VCaP (cell line): ENCODE data around the gene UBE2D4.

ENCODE experiments used
- H3K27ac ChIP-seq: fragments of 450-650 bp; 2 replicates; pipeline ENCODE4 v1.5.1; 2017
- TF ChIP-seq, protein P1 (sequence below): fragments of 450-650 bp; conservative IDR thresholded peaks from 2 replicates; pipeline ENCODE4 v1.5.1; 2017; ENCODE audit warnings: mild to moderate bottlenecking, moderate library complexity

UBE2D4 gene

DNA sequence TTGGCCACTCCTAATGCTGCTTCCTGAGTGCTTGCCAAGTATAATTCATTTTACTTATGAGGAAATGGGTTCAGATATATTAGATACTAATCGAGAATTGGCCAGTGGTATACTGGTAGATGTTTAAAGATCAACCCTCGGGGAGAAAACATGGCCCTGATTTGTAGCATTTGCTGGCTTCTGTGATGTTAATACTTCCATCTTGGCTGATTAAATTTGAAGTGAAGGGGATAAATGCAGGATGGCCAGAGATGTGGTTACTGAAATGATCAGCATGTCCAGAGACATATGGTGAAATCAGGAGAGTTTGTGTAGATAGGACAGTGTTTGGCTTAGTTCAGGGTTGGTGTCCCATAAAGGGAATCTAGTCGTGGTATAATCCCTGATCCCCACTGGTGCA lies 11.2 kb downstream of the UBE2D4 start:
- TF ChIP-seq, protein P1, sequence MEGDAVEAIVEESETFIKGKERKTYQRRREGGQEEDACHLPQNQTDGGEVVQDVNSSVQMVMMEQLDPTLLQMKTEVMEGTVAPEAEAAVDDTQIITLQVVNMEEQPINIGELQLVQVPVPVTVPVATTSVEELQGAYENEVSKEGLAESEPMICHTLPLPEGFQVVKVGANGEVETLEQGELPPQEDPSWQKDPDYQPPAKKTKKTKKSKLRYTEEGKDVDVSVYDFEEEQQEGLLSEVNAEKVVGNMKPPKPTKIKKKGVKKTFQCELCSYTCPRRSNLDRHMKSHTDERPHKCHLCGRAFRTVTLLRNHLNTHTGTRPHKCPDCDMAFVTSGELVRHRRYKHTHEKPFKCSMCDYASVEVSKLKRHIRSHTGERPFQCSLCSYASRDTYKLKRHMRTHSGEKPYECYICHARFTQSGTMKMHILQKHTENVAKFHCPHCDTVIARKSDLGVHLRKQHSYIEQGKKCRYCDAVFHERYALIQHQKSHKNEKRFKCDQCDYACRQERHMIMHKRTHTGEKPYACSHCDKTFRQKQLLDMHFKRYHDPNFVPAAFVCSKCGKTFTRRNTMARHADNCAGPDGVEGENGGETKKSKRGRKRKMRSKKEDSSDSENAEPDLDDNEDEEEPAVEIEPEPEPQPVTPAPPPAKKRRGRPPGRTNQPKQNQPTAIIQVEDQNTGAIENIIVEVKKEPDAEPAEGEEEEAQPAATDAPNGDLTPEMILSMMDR: no peak
- H3K27ac ChIP-seq: no peak overlapping the region

DNA sequence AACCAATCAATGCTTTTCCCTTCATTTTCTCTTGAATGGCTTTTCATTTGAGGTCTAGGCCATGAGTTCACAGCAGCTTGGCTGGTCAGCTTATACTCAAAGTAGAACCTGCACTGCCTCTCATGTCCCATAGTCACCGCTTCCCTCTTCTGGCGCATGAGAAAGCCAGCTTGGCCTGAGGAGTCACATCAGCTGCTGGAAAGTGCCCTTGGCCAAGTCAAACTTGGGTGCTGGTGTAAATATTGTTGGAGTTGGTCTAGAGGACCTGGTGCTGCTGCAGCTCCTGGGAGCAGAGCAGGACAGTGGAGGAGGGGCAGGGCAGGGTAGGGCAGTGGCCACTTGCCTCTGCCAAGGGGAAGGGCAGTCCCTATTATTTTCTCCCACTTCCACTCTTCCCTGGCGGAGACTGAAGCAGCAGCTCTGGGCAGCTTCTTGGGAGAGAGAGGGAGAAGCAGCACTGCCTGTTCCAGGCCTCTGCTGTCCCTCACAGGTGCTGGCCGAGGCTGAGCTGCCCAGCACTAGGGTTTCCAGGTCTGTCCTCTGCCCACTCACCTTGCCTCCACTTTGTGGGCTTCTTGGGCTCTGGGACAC lies 12.8 kb downstream of the UBE2D4 start:
- TF ChIP-seq, protein P1: no peak
- no peak overlapping the region for H3K27ac ChIP-seq

DNA sequence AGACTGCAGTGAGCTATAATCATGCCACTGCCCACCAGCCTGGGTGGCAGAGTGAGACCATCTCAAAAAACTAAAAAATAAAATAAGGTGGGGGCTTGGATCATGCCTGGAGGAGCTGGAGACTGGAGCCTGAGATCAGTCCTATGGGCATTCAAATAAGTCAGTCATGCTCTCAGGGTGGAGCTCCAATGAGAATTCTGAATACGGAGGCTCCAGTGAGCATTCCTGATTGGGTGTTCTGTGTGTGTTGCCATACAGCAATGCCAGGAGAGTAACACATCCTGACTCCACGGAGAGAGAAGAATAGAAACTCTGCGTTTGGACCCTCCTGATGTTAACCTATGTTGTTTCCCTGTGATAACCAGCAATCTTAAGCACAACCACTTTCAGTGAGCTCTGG lies 16.0 kb downstream of the UBE2D4 start:
- TF ChIP-seq, protein P1: no peak
- H3K27ac ChIP-seq: no peak overlapping the region

DNA sequence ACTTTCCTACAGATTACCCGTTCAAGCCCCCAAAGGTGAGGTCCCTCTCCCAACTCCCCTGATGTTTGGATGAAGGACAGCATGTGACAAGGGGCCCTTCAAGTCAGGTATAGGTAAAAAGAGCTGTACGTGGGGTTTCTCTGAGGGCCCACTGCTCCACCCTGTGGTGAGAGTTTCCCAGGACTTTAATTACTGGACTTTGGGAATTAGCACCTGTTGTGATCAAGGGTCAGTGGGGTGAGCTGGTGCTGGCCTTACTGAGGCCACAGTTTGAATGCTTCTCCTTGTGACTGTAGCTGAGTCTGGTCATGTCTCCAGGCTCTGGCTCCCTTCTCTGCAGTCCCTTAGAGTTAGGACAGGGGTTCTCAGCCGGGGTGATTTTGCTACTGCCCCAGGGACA lies 16.8 kb downstream of the UBE2D4 start:
- H3K27ac ChIP-seq: no peak overlapping the region
- TF ChIP-seq, protein P1: peak; percentile 58

DNA sequence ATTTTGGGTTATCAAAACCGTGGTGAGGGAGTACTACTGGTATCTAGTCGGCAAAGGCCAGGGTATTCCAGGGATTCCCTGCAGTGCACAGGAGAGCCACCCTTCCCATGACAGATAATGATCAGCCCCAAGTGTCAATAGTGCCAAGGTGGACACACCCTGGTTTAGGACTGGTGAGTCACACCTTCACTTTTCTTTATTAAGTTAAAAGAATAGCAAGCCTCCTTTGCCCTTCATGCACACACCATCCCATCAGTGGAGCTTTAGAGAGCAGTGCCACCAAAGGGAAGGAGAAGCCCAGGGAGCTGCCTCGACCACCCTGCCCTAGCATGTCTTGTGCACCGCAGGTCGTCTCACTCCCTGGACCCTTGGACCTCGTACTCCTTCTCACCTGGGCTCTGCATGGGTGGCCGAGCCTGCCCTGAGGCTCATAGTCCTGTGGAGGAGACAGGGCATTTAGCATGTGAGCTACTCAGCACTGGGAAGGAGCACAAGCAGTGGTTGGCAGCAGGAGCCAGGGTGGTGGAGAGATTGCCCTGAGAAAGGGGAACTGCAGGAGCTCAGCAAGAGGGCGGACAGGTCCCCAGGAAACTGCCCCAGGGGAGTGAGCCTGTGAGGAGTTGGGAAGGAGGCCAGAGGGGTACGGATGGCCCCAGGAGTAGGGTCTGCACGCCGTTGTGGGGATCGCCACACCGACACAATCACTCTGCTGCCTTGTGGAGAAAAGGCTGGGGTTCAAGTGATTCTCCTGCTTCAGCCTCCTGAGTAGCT lies 17.4 kb downstream of the UBE2D4 start:
- TF ChIP-seq, protein P1: no peak
- H3K27ac ChIP-seq: no peak overlapping the region

DNA sequence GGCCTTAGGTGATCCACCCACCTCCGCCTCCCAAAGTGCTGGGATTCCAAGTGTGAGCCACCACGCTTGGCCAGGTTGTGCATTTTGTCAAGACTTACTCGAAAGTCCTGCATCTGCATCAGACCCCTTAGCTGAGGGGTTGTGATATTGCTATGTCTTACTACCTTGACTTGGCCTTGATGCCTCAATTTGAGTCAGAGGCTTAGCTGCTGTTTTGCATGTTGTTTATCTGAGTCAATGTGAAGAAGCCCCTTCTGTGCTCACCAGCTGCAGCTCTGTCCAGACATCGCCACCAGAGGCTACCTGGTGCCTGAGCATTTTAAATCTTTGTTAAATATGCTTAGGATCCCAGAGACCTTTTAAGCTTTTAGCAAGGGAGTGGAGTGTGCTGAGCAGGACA lies 18.1 kb downstream of the UBE2D4 start:
- TF ChIP-seq, protein P1: no peak
- H3K27ac ChIP-seq: no peak overlapping the region

DNA sequence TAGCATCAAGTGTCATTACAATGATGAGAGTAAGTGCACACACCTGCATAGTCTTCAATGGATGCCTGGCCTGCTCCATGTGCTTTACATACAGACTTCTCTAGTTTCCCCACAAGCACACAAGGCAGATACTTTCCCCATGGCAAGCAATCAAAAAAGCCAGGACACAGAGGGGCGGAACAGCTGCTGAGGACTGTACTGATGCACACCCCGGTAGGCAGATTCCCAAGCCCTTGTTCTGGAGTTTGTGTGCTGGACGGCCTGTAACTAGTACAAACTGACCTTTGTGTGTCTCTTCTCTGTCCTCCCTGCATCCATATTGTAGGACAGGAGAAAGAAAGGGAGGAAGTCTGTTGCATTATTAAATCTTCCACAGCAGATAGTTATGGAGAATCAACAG lies 25.8 kb downstream of the UBE2D4 start:
- H3K27ac ChIP-seq: no peak overlapping the region
- TF ChIP-seq, protein P1: no peak
